ENCODE data around the gene PLGRKT. TPM values are rescaled to one million over a fixed set of nuclear protein-coding genes. Genes with fewer than 3 reads are reported as not detected.
"Not testable (repeated sequence)": the region's sequence is repeated elsewhere in the genome, so short reads cannot be mapped to it uniquely, and the experiment has no call there.

Gene PLGRKT
- total RNA-seq, 6 experiments from 2014 or later: 18.0 to 26.5 (median 21.4) TPM

DNA sequence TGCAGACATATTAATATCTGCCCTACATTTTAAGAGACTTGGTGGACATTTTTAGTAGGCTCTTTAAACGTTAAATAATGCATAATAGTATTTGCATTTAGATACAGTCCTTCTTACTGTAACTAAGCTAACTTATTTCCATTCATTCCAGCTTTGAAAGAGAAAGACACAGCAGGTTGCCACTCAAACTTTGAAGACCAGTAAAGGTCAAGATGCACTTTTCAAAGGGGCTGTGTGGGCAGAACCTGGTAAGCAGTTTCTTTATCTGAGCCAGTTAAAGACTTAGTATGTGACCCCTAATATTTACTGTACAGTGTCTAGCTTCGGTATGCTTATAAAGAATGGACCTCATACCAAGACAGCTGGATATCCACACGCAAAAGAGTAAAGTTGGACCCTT is 20.8 kb downstream of the PLGRKT start:
- no peak overlapping the region for H3K4me3 Mint-ChIP-seq
- no peaks in the 10 kb centered on the region; the same call in 1 of the 2 replicates for H3K27me3 Mint-ChIP-seq (ENCODE audit: insufficient read depth)
- H3K27ac Mint-ChIP-seq: no peak overlapping the region
- no peaks in the 10 kb centered on the region for H3K4me1 Mint-ChIP-seq (ENCODE audit: low read depth)
- no peaks in the 10 kb centered on the region for H3K9me3 Mint-ChIP-seq
- no peak for DNase-seq
- TF ChIP-seq, protein P1, sequence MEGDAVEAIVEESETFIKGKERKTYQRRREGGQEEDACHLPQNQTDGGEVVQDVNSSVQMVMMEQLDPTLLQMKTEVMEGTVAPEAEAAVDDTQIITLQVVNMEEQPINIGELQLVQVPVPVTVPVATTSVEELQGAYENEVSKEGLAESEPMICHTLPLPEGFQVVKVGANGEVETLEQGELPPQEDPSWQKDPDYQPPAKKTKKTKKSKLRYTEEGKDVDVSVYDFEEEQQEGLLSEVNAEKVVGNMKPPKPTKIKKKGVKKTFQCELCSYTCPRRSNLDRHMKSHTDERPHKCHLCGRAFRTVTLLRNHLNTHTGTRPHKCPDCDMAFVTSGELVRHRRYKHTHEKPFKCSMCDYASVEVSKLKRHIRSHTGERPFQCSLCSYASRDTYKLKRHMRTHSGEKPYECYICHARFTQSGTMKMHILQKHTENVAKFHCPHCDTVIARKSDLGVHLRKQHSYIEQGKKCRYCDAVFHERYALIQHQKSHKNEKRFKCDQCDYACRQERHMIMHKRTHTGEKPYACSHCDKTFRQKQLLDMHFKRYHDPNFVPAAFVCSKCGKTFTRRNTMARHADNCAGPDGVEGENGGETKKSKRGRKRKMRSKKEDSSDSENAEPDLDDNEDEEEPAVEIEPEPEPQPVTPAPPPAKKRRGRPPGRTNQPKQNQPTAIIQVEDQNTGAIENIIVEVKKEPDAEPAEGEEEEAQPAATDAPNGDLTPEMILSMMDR (IDR thresholded peaks at IDR 0.05): no peak
- no peaks in the 10 kb centered on the region; the same call in 1 of the 2 replicates for H3K36me3 Mint-ChIP-seq (ENCODE audit: low read depth)

DNA sequence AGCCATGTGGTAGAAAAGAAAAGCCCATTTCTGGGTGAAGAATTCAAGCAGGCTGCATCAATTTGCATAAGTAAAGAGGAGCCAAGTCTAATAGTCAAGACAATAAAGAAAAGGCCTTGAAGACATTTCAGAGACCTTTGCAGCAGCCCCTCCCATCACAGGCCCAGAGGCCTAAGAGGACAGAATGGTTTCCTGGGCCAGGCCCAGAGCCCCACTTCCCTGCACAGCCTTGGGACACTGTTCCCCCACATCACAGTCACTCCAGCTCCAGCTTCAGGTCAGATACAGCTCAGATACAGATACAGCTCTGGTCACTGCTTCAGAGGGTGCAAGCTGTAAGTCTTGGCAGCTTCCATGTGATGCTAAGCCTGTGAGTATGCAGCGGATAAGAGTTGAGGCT is 29.1 kb downstream of the PLGRKT start:
- H3K4me3 Mint-ChIP-seq: no peak overlapping the region
- H3K4me1 Mint-ChIP-seq (ENCODE audit: low read depth): peaks cover 8% of the 10 kb centered on the region; the same call in 1 of the 2 replicates
- H3K27me3 Mint-ChIP-seq (ENCODE audit: insufficient read depth): no peaks in the 10 kb centered on the region
- TF ChIP-seq, protein P1 (IDR thresholded peaks at IDR 0.05): no peak
- no peak overlapping the region for H3K27ac Mint-ChIP-seq
- no peak for DNase-seq
- H3K9me3 Mint-ChIP-seq: peaks cover 43% of the 10 kb centered on the region
- H3K36me3 Mint-ChIP-seq (ENCODE audit: low read depth): peaks cover 42% of the 10 kb centered on the region

DNA sequence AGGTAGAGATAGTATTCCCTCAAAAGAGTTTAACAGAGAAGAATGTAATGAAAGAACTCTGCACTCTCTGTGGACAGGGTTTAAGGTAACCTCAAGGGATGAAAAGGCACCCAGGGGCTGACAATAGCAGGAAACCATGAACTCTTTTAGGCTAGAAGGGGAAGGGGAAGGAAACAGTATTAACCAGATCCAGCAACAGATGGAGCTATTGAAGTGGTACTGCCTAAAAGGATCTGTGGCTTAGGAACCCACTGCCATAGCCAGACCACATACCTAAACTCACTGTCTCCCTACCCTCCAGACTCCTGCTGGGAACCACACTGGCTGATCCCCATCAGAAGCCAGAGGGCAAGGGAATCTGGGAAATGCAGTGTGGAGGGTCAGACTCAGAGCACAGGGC is 35.5 kb downstream of the PLGRKT start:
- TF ChIP-seq, protein P1 (IDR thresholded peaks at IDR 0.05): no peak
- peaks cover 24% of the 10 kb centered on the region for H3K9me3 Mint-ChIP-seq
- peaks cover 10% of the 10 kb centered on the region; the same call in 1 of the 2 replicates for H3K4me1 Mint-ChIP-seq (ENCODE audit: low read depth)
- no peak for DNase-seq
- no peaks in the 10 kb centered on the region for H3K27me3 Mint-ChIP-seq (ENCODE audit: insufficient read depth)
- no peak overlapping the region for H3K27ac Mint-ChIP-seq
- no peak overlapping the region for H3K4me3 Mint-ChIP-seq
- peaks cover 23% of the 10 kb centered on the region for H3K36me3 Mint-ChIP-seq (ENCODE audit: low read depth)

DNA sequence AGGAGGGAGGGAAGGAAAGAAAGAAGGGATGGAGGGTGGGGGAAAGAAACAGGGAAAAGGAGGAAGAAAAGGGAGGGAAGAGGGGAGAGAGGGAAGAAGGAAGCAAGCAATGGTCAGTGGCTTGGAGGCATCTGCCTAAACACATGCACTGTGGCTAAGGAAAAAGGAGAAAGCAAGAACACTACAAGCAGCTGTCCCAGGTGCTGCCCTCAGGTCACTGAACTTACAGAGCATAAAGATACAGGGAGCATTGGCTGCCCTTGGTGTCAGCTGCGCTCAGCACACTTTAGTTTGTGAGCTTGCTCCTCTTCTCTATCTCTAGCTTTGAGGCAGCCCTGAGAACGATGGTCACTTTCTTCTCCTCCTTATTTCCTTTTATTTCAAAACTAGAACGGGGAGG is 40.2 kb downstream of the PLGRKT start:
- H3K27me3 Mint-ChIP-seq (ENCODE audit: insufficient read depth); H3K4me1 Mint-ChIP-seq (ENCODE audit: low read depth); DNase-seq; H3K9me3 Mint-ChIP-seq; H3K4me3 Mint-ChIP-seq; H3K36me3 Mint-ChIP-seq (ENCODE audit: low read depth); H3K27ac Mint-ChIP-seq: not testable (repeated sequence)

DNA sequence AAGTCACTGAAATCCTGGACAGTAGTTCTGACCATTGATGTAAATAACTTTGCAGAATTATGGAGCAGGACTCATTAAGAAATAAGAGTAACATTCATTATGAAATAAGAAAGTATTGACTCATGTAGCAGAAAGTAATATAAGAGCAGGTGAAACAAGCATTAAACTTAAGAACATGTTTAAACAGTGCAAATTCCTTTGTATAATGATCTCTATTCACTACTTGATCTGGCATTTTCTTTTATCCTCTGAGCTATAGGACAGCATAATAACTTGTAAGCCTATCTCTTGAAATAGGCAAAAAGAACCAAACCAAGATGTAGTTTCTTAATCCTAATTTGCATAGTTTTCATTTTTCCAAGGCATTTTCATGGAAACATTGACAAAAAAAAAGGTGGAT is 42.3 kb downstream of the PLGRKT start:
- Mint-ChIP-seq H3K9me3 (no peaks in the 10 kb centered on the region), H3K27me3 (ENCODE audit: insufficient read depth) (no peaks in the 10 kb centered on the region), H3K4me1 (ENCODE audit: low read depth) (no peaks in the 10 kb centered on the region), H3K27ac (no peak overlapping the region), H3K4me3 (no peak overlapping the region), H3K36me3 (ENCODE audit: low read depth) (no peaks in the 10 kb centered on the region)
- TF ChIP-seq, protein P1 (IDR thresholded peaks at IDR 0.05): no peak
- no peak for DNase-seq

DNA sequence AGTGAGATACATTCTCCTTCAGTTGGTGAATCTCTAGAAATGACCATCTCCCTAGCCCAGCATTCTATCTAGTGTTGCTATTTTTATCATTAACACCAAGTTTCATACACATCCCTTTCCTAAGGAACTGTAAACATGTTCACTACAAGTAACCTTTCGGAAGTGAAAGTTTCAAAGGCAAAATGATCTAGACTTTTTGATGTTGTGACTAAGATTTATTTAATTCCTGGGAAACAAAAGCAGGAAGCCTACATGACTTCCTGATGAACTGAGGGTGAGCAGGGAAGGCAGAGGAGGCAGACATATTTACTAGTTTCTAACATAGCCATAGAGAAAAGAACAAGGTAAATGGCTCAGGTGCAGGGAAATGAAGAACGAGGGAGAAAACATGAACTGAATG is 43.7 kb downstream of the PLGRKT start:
- H3K27ac Mint-ChIP-seq; H3K36me3 Mint-ChIP-seq (ENCODE audit: low read depth); H3K4me1 Mint-ChIP-seq (ENCODE audit: low read depth); H3K9me3 Mint-ChIP-seq; H3K27me3 Mint-ChIP-seq (ENCODE audit: insufficient read depth); H3K4me3 Mint-ChIP-seq; DNase-seq: not testable (repeated sequence)

DNA sequence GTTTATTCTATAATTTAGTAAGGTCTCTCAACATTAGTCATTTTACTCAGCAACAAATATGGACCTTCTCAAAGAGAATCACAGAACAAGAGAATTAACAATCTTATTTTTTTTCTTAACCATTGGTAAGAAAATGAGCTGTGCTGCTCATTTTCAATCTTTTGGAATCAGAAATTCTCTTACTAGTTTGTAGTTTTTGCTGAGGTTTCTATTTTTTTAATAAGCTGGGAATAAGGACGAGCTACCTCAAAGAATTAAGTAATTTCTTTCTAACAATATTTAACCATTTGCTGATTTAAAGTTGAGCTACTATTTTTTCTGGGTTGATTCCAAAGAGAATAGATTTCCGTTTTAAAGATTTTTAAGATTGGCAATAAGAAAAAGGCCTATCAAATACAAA is 44.2 kb downstream of the PLGRKT start:
- no peak overlapping the region for H3K27ac Mint-ChIP-seq
- TF ChIP-seq, protein P1 (IDR thresholded peaks at IDR 0.05): no peak
- H3K9me3 Mint-ChIP-seq: no peaks in the 10 kb centered on the region
- no peak for DNase-seq
- H3K27me3 Mint-ChIP-seq (ENCODE audit: insufficient read depth): no peaks in the 10 kb centered on the region
- peaks cover 14% of the 10 kb centered on the region for H3K4me1 Mint-ChIP-seq (ENCODE audit: low read depth)
- no peak overlapping the region for H3K4me3 Mint-ChIP-seq
- no peaks in the 10 kb centered on the region for H3K36me3 Mint-ChIP-seq (ENCODE audit: low read depth)

All from HFFc6 (cell line).